NCI-H510A (cell line): ENCODE results near the gene NACC2.
"Not testable (repeated sequence)": the region's sequence is repeated elsewhere in the genome, so short reads cannot be mapped to it uniquely, and the experiment has no call there.

Experiments used
- DNase-seq: peaks from one replicate; lab custom pipeline; 2025; lab: John Stamatoyannopoulos, UW

The NACC2 gene

GRCh38 chr9:136044971-136045594 is 50.0 kb downstream of the NACC2 start:
- no peak for DNase-seq

GRCh38 chr9:136044207-136044970 is 50.7 kb downstream of the NACC2 start:
- DNase-seq, result no peak

- no peak for DNase-seq
Measured at GRCh38 chr9:136043441-136043991, 51.6 kb downstream of the NACC2 start.

- no peak for DNase-seq
Measured at GRCh38 chr9:136042541-136042940, 52.5 kb downstream of the NACC2 start.

- not testable (repeated sequence) for DNase-seq
Measured at GRCh38 chr9:136040848-136041247, 54.2 kb downstream of the NACC2 start.

GRCh38 chr9:136039488-136039887 is 55.6 kb downstream of the NACC2 start:
- DNase-seq, result no peak

GRCh38 chr9:136036848-136037247 is 58.2 kb downstream of the NACC2 start:
- no peak for DNase-seq

GRCh38 chr9:136036050-136036449 is 59.0 kb downstream of the NACC2 start:
- DNase-seq, result no peak

- no peak for DNase-seq
Measured at GRCh38 chr9:136031741-136032730, 63.1 kb downstream of the NACC2 start.

GRCh38 chr9:136031094-136031493 is 64.0 kb downstream of the NACC2 start:
- no peak for DNase-seq

GRCh38 chr9:136029556-136029955 is 65.5 kb downstream of the NACC2 start:
- DNase-seq, result no peak

GRCh38 chr9:136028760-136029470 is 66.2 kb downstream of the NACC2 start:
- DNase-seq, result no peak

GRCh38 chr9:136026943-136027289 is 68.2 kb downstream of the NACC2 start:
- not testable (repeated sequence) for DNase-seq

- DNase-seq, result no peak
Measured at GRCh38 chr9:136026266-136026942, 68.7 kb downstream of the NACC2 start.

GRCh38 chr9:136025481-136025880 is 69.6 kb downstream of the NACC2 start:
- DNase-seq, result no peak

GRCh38 chr9:136024696-136025316 is 70.3 kb downstream of the NACC2 start:
- no peak for DNase-seq

GRCh38 chr9:136024286-136024685 is 70.8 kb downstream of the NACC2 start:
- DNase-seq, result no peak

- no peak for DNase-seq
Measured at GRCh38 chr9:136023410-136024225, 71.5 kb downstream of the NACC2 start.

GRCh38 chr9:136022731-136023409 is 72.2 kb downstream of the NACC2 start:
- DNase-seq, result no peak
